HCT116 (cell line): ENCODE data around the gene TMEM62. TPM values are rescaled to one million over a fixed set of nuclear protein-coding genes. Genes with fewer than 3 reads are reported as not detected.

ENCODE experiments used
- ATAC-seq: fragments of 200-7000 bp; cut with Tn5 transposase; 2 replicates; pipeline ENCODE4 v1.9.1; 2020; ENCODE audit warnings: mild to moderate bottlenecking, moderate library complexity
- BruUV-seq: library from RNA; stranded (reverse); fragments of 400-500 nt; replicated peaks from 2 replicates; lab custom pipeline; 2021; lab: Mats Ljungman, UMichigan
- CTCF ChIA-PET: fragments of 300-600 bp; sonication (Branson Sonifier 250); formaldehyde crosslinking; loops from one replicate; lab custom pipeline; 2021; ENCODE audit warnings: antibody characterized with exemption; lab: Charles Lee
- POLR2A ChIA-PET: fragments of 300-600, 350-600 bp; sonication (Branson Sonifier 250); formaldehyde crosslinking; loops from one replicate; lab custom pipeline; 2021; ENCODE audit warnings: antibody characterized with exemption; lab: Charles Lee
- RAD21 ChIA-PET, 2 experiments: fragments of 300-600 bp; sonication (Branson Sonifier 250); formaldehyde crosslinking; loops; one replicate each; lab custom pipeline; 2023; ENCODE audit warnings: low total read pairs in 2 of 2; ENCODE audit not compliant: uncharacterized antibody in 2 of 2, unreplicated experiment in 2 of 2, low non-redundant PET in 1 of 2; lab: Charles Lee
- DNase-seq: peaks from one replicate; pipeline ENCODE4 v3.0.0-alpha.2; 2010; ENCODE audit warnings: low read depth, low spot score
- H2AFZ ChIP-seq: fragments of 200-600 bp; shearing (Covaris generic), sonication (generic); 2 replicates; pipeline ENCODE4 v1.6.1; 2017; ENCODE audit warnings: low read depth, mixed run types, mixed read lengths, antibody characterized with exemption, low read length; ENCODE audit not compliant: poor library complexity, severe bottlenecking
- H3K27ac ChIP-seq: 2 replicates; pipeline ENCODE4 v1.5.1; 2012; ENCODE audit warnings: low read depth, low read length
- H3K27me3 ChIP-seq: fragments of 200-600 bp; sonication (generic); 2 replicates; pipeline ENCODE4 v1.6.1; 2016; ENCODE audit warnings: mixed run types, low read length, mixed read lengths; ENCODE audit not compliant: insufficient read depth
- H3K36me3 ChIP-seq, 2 experiments: fragments of 200-500 bp in 1 of 2; fragments of 200-600 bp in 1 of 2; sonication (Bioruptor generic) in 1 of 2; sonication (generic) in 1 of 2; 2 replicates each; pipeline versions ENCODE4 v1.5.1 to v1.6.1; 2014 to 2016; ENCODE audit warnings: low read length in 2 of 2, inconsistent platforms in 1 of 2, mixed read lengths in 1 of 2, mixed run types in 1 of 2; ENCODE audit not compliant: insufficient read depth in 2 of 2, control insufficient read depth in 1 of 2
- H3K4me1 ChIP-seq, 2 experiments: fragments of 200-600 bp in 1 of 2; sonication (generic) in 1 of 2; 2 replicates each; pipeline versions ENCODE4 v1.5.1 to v1.6.1; 2012 to 2017; ENCODE audit warnings: low read length in 2 of 2, inconsistent platforms in 1 of 2, mild to moderate bottlenecking in 1 of 2, mixed read lengths in 1 of 2, mixed run types in 1 of 2, moderate library complexity in 1 of 2; ENCODE audit not compliant: insufficient read depth in 2 of 2, control insufficient read depth in 1 of 2
- H3K4me2 ChIP-seq: fragments of 200-600 bp; sonication (generic); 2 replicates; pipeline ENCODE4 v1.6.1; 2017; ENCODE audit warnings: mixed run types, low read length, mixed read lengths
- H3K4me3 ChIP-seq, 2 experiments: fragments of 200-600 bp in 1 of 2; sonication (generic) in 1 of 2; replicated peaks in 1 of 2; 2 replicates each; pipeline ENCODE4 v1.5.1; 2011 to 2016; ENCODE audit warnings: low read length in 2 of 2, control low read depth in 1 of 2, low read depth in 1 of 2, mild to moderate bottlenecking in 1 of 2, mixed read lengths in 1 of 2, mixed run types in 1 of 2
- H3K79me2 ChIP-seq: fragments of 200-600 bp; sonication (generic); 2 replicates; pipeline ENCODE4 v1.6.1; 2017; ENCODE audit warnings: mild to moderate bottlenecking, mixed run types, low read length, moderate library complexity, mixed read lengths; ENCODE audit not compliant: insufficient read depth
- H3K9ac ChIP-seq: fragments of 200-600 bp; sonication (generic); 2 replicates; pipeline ENCODE4 v1.6.1; 2016; ENCODE audit warnings: low read length, mixed read lengths
- H3K9me2 ChIP-seq: fragments of 200-600 bp; sonication (generic), shearing (Covaris generic); 2 replicates; pipeline ENCODE4 v1.6.1; 2017; ENCODE audit warnings: mixed run types, mild to moderate bottlenecking, moderate library complexity; ENCODE audit not compliant: insufficient read depth
- H3K9me3 ChIP-seq, 2 experiments: fragments of 200-500 bp in 1 of 2; fragments of 200-600 bp in 1 of 2; sonication (Bioruptor generic) in 1 of 2; sonication (generic) in 1 of 2; 2 replicates each; pipeline ENCODE4 v1.6.1; 2014 to 2017; ENCODE audit warnings: low read length in 2 of 2, mixed read lengths in 2 of 2, inconsistent platforms in 1 of 2, low read depth in 1 of 2, mild to moderate bottlenecking in 1 of 2, mixed run types in 1 of 2, moderate library complexity in 1 of 2; ENCODE audit not compliant: control insufficient read depth in 1 of 2, insufficient read depth in 1 of 2
- H4K20me1 ChIP-seq: fragments of 200-600 bp; sonication (generic), shearing (Covaris generic); 2 replicates; pipeline ENCODE4 v1.6.1; 2017; ENCODE audit warnings: mixed run types, mild to moderate bottlenecking, moderate library complexity; ENCODE audit not compliant: insufficient read depth
- CBX3 ChIP-seq: IDR thresholded peaks from 2 replicates; pipeline ENCODE4 v1.6.1; 2012; ENCODE audit warnings: low read depth
- CEBPB ChIP-seq: IDR thresholded peaks from 2 replicates; pipeline ENCODE4 v1.6.1; 2012; ENCODE audit warnings: low read depth
- EGR1 ChIP-seq: IDR thresholded peaks from 2 replicates; pipeline ENCODE4 v1.6.1; 2012; ENCODE audit warnings: low read depth
- ELF1 ChIP-seq: IDR thresholded peaks from 2 replicates; pipeline ENCODE4 v1.6.1; 2012; ENCODE audit warnings: low read depth, borderline replicate concordance
- EZH2 ChIP-seq: fragments of 200-600 bp; sonication (generic); IDR thresholded peaks from 2 replicates; pipeline ENCODE4 v1.6.1; 2017; ENCODE audit warnings: antibody characterized with exemption, mixed run types
- EZH2phosphoT487 ChIP-seq: fragments of 200-600 bp; IDR thresholded peaks from 2 replicates; pipeline ENCODE4 v1.6.1; 2018; ENCODE audit warnings: antibody characterized with exemption, borderline replicate concordance
- FOSL1 ChIP-seq: IDR thresholded peaks from 2 replicates; pipeline ENCODE4 v1.6.1; 2012; ENCODE audit warnings: low read depth
- POLR2AphosphoS5 ChIP-seq: IDR thresholded peaks from 2 replicates; pipeline ENCODE4 v1.6.1; 2011; ENCODE audit warnings: mild to moderate bottlenecking, low read depth, low read length, moderate library complexity
- RAD21 ChIP-seq: IDR thresholded peaks from 2 replicates; pipeline ENCODE4 v1.6.1; 2012; ENCODE audit warnings: low read depth, mild to moderate bottlenecking
- SIN3A ChIP-seq: IDR thresholded peaks from 2 replicates; pipeline ENCODE4 v1.6.1; 2012; ENCODE audit warnings: low read depth
- TCF7L2 ChIP-seq: IDR thresholded peaks from 2 replicates; pipeline ENCODE4 v1.7.0; 2011; ENCODE audit warnings: borderline replicate concordance, inconsistent platforms; ENCODE audit not compliant: insufficient read depth, insufficient read length; ENCODE audit errors: extremely low read depth
- ZBTB33 ChIP-seq: IDR thresholded peaks from 2 replicates; pipeline ENCODE4 v1.6.1; 2011; ENCODE audit warnings: mild to moderate bottlenecking, low read length, moderate library complexity; ENCODE audit not compliant: insufficient replicate concordance; ENCODE audit errors: extremely low read depth
- ZFX ChIP-seq: fragments of 450-650 bp; IDR thresholded peaks from 2 replicates; pipeline ENCODE4 v1.6.1; 2017
- ZNF274 ChIP-seq: fragments of 200-500 bp; sonication (Bioruptor generic); IDR thresholded peaks from 2 replicates; pipeline ENCODE4 v1.6.1; 2014; ENCODE audit warnings: mild to moderate bottlenecking, low read depth, low read length, inconsistent platforms
- intact Hi-C: fragments of 100-400 bp; cut with micrococcal nuclease; formaldehyde crosslinking; loops from 2 replicates; pipeline ENCODE4 v1.10.0; 2022
- total RNA-seq: library from RNA; stranded (reverse); gene quantifications from one replicate; pipeline ENCODE4 v1.2.1, GENCODE V29; 2021; ENCODE audit not compliant: unreplicated experiment
- TF ChIP-seq, protein P1 (sequence below): IDR thresholded peaks from 2 replicates; pipeline ENCODE4 v1.6.1; 2012
- TF ChIP-seq, protein P2 (sequence below): IDR thresholded peaks from 2 replicates; pipeline ENCODE4 v1.6.1; 2012
- TF ChIP-seq, protein P3 (sequence below), 3 experiments: fragments of 200-600 bp in 1 of 3; sonication (generic) in 1 of 3; IDR thresholded peaks in 2 of 3; conservative IDR thresholded peaks in 1 of 3; 2 replicates each; pipeline ENCODE4 v1.5.1; 2012 to 2017; ENCODE audit warnings: low read depth in 2 of 3, low read length in 2 of 3, antibody characterized with exemption in 1 of 3, borderline replicate concordance in 1 of 3, control low read depth in 1 of 3, mild to moderate bottlenecking in 1 of 3, mixed read lengths in 1 of 3, mixed run types in 1 of 3, moderate library complexity in 1 of 3; ENCODE audit not compliant: insufficient read depth in 1 of 3
- TF ChIP-seq, protein P4 (sequence below): IDR thresholded peaks from 2 replicates; pipeline ENCODE4 v1.6.1; 2012; ENCODE audit warnings: low read depth

Gene TMEM62
- total RNA-seq, 1 experiment from 2014 or later, result 8.8 TPM

- Histone ChIP-seq H3K4me2 (no peak overlapping the region), H2AFZ (no peak overlapping the region), H3K9me3 (no peaks in the 10 kb centered on the region), H3K9me2 (no peaks in the 10 kb centered on the region), H3K27me3 (no peaks in the 10 kb centered on the region), H4K20me1 (no peaks in the 10 kb centered on the region), H3K27ac (no peak overlapping the region), H3K4me3 (no peak overlapping the region), H3K36me3 (no peaks in the 10 kb centered on the region), H3K79me2 (no peaks in the 10 kb centered on the region), H3K9ac (no peak overlapping the region), H3K4me1 (peaks cover 0 to 4% of the 10 kb centered on the region in 2 experiments; a peak in 1 of 4 replicates)
- ChIA-PET CTCF (interaction anchor here (0.8 to 1.7 kb wide), 2 partner anchors 17 to 77 kb away, joined by 3 read pairs; no protein-coding TSS in a partner anchor), POLR2A (no interaction called here), RAD21 (no interaction called here)
- ATAC-seq (no peak), DNase-seq (no peak)
- BruUV-seq, result no TSS peak
- intact Hi-C loops, result no loop called here
- TF ChIP-seq CEBPB, result no peak
- TF ChIP-seq, protein P1, sequence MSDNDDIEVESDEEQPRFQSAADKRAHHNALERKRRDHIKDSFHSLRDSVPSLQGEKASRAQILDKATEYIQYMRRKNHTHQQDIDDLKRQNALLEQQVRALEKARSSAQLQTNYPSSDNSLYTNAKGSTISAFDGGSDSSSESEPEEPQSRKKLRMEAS, result no peak
- TF ChIP-seq FOSL1, result no peak
- TF ChIP-seq RAD21, result no peak
- no peak for TF ChIP-seq ZBTB33
- TF ChIP-seq, protein P2, sequence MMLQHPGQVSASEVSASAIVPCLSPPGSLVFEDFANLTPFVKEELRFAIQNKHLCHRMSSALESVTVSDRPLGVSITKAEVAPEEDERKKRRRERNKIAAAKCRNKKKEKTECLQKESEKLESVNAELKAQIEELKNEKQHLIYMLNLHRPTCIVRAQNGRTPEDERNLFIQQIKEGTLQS, result no peak
- no peak for TF ChIP-seq EZH2phosphoT487
- TF ChIP-seq TCF7L2, result no peak
- no peak for TF ChIP-seq POLR2AphosphoS5
- no peak for TF ChIP-seq ZFX
- no peak for TF ChIP-seq EGR1
- TF ChIP-seq SIN3A, result no peak
- TF ChIP-seq EZH2, result no peak
- TF ChIP-seq ELF1, result no peak
- TF ChIP-seq CBX3, result no peak
- TF ChIP-seq, protein P3, sequence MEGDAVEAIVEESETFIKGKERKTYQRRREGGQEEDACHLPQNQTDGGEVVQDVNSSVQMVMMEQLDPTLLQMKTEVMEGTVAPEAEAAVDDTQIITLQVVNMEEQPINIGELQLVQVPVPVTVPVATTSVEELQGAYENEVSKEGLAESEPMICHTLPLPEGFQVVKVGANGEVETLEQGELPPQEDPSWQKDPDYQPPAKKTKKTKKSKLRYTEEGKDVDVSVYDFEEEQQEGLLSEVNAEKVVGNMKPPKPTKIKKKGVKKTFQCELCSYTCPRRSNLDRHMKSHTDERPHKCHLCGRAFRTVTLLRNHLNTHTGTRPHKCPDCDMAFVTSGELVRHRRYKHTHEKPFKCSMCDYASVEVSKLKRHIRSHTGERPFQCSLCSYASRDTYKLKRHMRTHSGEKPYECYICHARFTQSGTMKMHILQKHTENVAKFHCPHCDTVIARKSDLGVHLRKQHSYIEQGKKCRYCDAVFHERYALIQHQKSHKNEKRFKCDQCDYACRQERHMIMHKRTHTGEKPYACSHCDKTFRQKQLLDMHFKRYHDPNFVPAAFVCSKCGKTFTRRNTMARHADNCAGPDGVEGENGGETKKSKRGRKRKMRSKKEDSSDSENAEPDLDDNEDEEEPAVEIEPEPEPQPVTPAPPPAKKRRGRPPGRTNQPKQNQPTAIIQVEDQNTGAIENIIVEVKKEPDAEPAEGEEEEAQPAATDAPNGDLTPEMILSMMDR (IDR thresholded peaks at IDR 0.05 in 2 of 3, conservative IDR thresholded peaks at IDR 0.05 in 1 of 3; ENCODE audit: borderline replicate concordance in 1 of 3, insufficient read depth in 1 of 3, low read depth in 2 of 3, low read length in 2 of 3), result no peak
- TF ChIP-seq, protein P4, sequence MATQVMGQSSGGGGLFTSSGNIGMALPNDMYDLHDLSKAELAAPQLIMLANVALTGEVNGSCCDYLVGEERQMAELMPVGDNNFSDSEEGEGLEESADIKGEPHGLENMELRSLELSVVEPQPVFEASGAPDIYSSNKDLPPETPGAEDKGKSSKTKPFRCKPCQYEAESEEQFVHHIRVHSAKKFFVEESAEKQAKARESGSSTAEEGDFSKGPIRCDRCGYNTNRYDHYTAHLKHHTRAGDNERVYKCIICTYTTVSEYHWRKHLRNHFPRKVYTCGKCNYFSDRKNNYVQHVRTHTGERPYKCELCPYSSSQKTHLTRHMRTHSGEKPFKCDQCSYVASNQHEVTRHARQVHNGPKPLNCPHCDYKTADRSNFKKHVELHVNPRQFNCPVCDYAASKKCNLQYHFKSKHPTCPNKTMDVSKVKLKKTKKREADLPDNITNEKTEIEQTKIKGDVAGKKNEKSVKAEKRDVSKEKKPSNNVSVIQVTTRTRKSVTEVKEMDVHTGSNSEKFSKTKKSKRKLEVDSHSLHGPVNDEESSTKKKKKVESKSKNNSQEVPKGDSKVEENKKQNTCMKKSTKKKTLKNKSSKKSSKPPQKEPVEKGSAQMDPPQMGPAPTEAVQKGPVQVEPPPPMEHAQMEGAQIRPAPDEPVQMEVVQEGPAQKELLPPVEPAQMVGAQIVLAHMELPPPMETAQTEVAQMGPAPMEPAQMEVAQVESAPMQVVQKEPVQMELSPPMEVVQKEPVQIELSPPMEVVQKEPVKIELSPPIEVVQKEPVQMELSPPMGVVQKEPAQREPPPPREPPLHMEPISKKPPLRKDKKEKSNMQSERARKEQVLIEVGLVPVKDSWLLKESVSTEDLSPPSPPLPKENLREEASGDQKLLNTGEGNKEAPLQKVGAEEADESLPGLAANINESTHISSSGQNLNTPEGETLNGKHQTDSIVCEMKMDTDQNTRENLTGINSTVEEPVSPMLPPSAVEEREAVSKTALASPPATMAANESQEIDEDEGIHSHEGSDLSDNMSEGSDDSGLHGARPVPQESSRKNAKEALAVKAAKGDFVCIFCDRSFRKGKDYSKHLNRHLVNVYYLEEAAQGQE, result no peak
- TF ChIP-seq ZNF274, result no peak
These were observed 74.9 kb downstream of the TMEM62 start for GRCh38 chr15:43208052-43209002.
